ENCODE measurements around the gene PTGER1.

PTGER1 gene

GRCh38 chr19:14487370-14488125, 12.4 kb upstream of the PTGER1 start:
- DNase-seq (ENCODE audit: low read depth in 1 of 2, low spot score in 1 of 2), result no peak
- Histone ChIP-seq H3K4me3 (replicated peaks; ENCODE audit: insufficient read depth, low read length) (no peak overlapping the region), H3K27me3 (ENCODE audit: insufficient read depth, poor library complexity, severe bottlenecking) (no peaks in the 10 kb centered on the region), H3K27ac (replicated peaks) (no peak overlapping the region)
- TF ChIP-seq GABPA (IDR thresholded peaks at IDR 0.05; ENCODE audit: low read depth), result no peak
- TF ChIP-seq POLR2AphosphoS5 (IDR thresholded peaks at IDR 0.05; ENCODE audit: low read depth), result no peak
- no peak for TF ChIP-seq CTCF (IDR thresholded peaks at IDR 0.05; ENCODE audit: insufficient read depth, low read length)
- TF ChIP-seq, protein P1, sequence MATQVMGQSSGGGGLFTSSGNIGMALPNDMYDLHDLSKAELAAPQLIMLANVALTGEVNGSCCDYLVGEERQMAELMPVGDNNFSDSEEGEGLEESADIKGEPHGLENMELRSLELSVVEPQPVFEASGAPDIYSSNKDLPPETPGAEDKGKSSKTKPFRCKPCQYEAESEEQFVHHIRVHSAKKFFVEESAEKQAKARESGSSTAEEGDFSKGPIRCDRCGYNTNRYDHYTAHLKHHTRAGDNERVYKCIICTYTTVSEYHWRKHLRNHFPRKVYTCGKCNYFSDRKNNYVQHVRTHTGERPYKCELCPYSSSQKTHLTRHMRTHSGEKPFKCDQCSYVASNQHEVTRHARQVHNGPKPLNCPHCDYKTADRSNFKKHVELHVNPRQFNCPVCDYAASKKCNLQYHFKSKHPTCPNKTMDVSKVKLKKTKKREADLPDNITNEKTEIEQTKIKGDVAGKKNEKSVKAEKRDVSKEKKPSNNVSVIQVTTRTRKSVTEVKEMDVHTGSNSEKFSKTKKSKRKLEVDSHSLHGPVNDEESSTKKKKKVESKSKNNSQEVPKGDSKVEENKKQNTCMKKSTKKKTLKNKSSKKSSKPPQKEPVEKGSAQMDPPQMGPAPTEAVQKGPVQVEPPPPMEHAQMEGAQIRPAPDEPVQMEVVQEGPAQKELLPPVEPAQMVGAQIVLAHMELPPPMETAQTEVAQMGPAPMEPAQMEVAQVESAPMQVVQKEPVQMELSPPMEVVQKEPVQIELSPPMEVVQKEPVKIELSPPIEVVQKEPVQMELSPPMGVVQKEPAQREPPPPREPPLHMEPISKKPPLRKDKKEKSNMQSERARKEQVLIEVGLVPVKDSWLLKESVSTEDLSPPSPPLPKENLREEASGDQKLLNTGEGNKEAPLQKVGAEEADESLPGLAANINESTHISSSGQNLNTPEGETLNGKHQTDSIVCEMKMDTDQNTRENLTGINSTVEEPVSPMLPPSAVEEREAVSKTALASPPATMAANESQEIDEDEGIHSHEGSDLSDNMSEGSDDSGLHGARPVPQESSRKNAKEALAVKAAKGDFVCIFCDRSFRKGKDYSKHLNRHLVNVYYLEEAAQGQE (IDR thresholded peaks at IDR 0.05; ENCODE audit: insufficient replicate concordance, low read depth), result no peak
- no peak for TF ChIP-seq SPI1 (IDR thresholded peaks at IDR 0.05; ENCODE audit: borderline replicate concordance, low read depth)

DNA sequence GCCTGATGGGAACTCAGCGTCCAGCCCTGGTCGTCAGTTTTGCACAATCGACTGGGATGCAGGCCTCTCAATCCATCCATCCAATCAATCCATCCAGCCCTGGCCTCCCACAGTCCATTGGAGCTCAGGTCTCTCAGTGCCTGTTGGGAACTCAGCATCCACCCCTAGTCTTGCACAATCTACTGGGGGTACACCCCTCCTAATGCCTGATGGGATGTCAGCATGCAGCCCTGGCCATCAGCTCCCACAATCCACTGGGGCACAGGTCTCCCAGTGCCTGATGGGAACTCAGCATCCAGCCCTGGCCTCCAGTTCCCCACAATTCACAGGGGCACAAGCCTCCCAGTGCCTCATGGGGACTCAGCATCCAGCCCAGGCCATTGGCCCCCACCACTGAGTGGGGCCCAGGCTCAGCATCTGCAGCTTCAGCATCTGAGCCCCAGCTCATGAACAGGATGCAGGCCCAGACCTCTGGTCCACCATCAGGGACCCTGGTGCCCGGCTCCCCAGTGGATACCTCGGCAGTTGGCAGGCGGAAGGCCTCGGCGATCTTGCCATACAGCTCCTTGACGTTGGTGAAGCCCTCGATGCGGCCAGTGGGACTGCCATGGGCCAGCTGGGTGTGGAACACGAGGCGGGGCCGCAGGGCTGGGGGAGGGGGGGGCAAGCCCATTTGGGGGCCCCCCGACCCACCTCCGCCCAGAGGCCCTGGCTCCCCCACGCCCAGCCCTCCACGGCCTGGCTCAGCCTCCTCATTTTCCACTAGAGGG, 7.2 kb upstream of the PTGER1 start:
- Histone ChIP-seq H3K4me3 (replicated peaks; ENCODE audit: insufficient read depth, low read length) (no peak overlapping the region), H3K27me3 (ENCODE audit: insufficient read depth, poor library complexity, severe bottlenecking) (no peaks in the 10 kb centered on the region), H3K27ac (replicated peaks) (no peak overlapping the region)
- no peak for TF ChIP-seq SPI1 (IDR thresholded peaks at IDR 0.05; ENCODE audit: borderline replicate concordance, low read depth)
- TF ChIP-seq GABPA (IDR thresholded peaks at IDR 0.05; ENCODE audit: low read depth), result no peak
- no peak for TF ChIP-seq POLR2AphosphoS5 (IDR thresholded peaks at IDR 0.05; ENCODE audit: low read depth)
- TF ChIP-seq CTCF (IDR thresholded peaks at IDR 0.05; ENCODE audit: insufficient read depth, low read length), result no peak
- TF ChIP-seq, protein P1 (IDR thresholded peaks at IDR 0.05; ENCODE audit: insufficient replicate concordance, low read depth), result no peak
- no peak for DNase-seq (ENCODE audit: low read depth in 1 of 2, low spot score in 1 of 2)

GRCh38 chr19:14480700-14481079, 5.5 kb upstream of the PTGER1 start:
- TF ChIP-seq, protein P1 (IDR thresholded peaks at IDR 0.05; ENCODE audit: insufficient replicate concordance, low read depth), result no peak
- TF ChIP-seq POLR2AphosphoS5 (IDR thresholded peaks at IDR 0.05; ENCODE audit: low read depth) (no peak), GABPA (IDR thresholded peaks at IDR 0.05; ENCODE audit: low read depth) (no peak), CTCF (IDR thresholded peaks at IDR 0.05; ENCODE audit: insufficient read depth, low read length) (no peak), SPI1 (IDR thresholded peaks at IDR 0.05; ENCODE audit: borderline replicate concordance, low read depth) (no peak)

More at GRCh38 chr19:14480700-14481079, 5.5 kb upstream of the PTGER1 start:
- no peaks in the 10 kb centered on the region for H3K27me3 ChIP-seq (ENCODE audit: insufficient read depth, poor library complexity, severe bottlenecking)
- H3K27ac ChIP-seq (replicated peaks), result no peak overlapping the region
- H3K4me3 ChIP-seq (replicated peaks; ENCODE audit: insufficient read depth, low read length), result no peak overlapping the region
- DNase-seq (ENCODE audit: low read depth in 1 of 2, low spot score in 1 of 2), result no peak
